Retinal pigment epithelial cell (primary cell): Measurements from ENCODE around the gene LRP1.
A peak's percentile ranks its signal among the peaks of the same experiment; 100 is the strongest.

ENCODE experiments used
- DNase-seq: peaks from one replicate; pipeline ENCODE4 v3.0.0-alpha.2; 2010; ENCODE audit warnings: low read depth
- H3K4me3 ChIP-seq: 2 replicates; pipeline ENCODE4 v1.5.1; 2011; ENCODE audit warnings: mild to moderate bottlenecking, low read length, control low read depth, moderate library complexity
- TF ChIP-seq, protein P1 (sequence below): conservative IDR thresholded peaks from 2 replicates; pipeline ENCODE4 v1.5.1; 2011; ENCODE audit warnings: low read depth, low read length, control low read depth, inconsistent platforms

LRP1 gene

DNA sequence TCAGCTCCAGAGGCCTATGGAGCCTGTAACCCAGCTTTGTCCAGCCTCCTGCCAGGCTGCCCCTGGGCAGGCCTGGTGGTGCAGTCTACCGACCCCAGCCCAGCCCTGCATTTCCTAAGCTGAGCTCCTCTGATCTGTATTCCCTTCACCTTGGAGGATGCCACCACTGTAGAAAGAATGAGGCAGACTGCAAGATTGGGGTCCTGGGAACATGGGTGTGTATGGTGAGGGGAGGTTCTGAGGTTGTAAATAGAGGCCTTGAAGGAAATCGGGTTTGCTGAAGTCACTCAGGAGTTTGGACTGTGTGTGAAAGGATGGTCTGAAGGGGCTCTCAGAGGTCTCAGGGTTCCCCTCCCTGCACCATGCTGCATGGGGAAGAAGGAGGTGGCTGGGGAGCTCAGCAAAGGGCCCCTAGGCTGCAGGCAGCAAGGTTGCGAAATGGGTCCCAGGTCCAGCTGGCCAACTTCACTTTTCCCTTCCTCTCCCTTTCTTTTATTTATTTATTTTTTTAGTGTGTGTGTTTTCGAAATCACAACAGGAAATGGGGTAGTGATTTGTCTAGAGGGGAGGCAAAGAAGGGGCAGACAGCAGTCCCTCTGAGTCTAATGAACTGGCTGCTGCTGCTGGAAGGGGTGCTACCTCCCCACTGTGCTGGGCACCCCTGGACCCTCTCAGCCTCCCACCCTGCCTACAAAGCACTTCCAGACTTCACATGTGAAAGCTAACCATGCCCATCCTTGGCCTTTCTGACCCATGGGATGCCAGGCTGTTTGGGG, 20.4 kb downstream of the LRP1 start:
- TF ChIP-seq, protein P1, sequence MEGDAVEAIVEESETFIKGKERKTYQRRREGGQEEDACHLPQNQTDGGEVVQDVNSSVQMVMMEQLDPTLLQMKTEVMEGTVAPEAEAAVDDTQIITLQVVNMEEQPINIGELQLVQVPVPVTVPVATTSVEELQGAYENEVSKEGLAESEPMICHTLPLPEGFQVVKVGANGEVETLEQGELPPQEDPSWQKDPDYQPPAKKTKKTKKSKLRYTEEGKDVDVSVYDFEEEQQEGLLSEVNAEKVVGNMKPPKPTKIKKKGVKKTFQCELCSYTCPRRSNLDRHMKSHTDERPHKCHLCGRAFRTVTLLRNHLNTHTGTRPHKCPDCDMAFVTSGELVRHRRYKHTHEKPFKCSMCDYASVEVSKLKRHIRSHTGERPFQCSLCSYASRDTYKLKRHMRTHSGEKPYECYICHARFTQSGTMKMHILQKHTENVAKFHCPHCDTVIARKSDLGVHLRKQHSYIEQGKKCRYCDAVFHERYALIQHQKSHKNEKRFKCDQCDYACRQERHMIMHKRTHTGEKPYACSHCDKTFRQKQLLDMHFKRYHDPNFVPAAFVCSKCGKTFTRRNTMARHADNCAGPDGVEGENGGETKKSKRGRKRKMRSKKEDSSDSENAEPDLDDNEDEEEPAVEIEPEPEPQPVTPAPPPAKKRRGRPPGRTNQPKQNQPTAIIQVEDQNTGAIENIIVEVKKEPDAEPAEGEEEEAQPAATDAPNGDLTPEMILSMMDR = no peak
- H3K4me3 ChIP-seq = no peak overlapping the region
- no peak for DNase-seq

DNA sequence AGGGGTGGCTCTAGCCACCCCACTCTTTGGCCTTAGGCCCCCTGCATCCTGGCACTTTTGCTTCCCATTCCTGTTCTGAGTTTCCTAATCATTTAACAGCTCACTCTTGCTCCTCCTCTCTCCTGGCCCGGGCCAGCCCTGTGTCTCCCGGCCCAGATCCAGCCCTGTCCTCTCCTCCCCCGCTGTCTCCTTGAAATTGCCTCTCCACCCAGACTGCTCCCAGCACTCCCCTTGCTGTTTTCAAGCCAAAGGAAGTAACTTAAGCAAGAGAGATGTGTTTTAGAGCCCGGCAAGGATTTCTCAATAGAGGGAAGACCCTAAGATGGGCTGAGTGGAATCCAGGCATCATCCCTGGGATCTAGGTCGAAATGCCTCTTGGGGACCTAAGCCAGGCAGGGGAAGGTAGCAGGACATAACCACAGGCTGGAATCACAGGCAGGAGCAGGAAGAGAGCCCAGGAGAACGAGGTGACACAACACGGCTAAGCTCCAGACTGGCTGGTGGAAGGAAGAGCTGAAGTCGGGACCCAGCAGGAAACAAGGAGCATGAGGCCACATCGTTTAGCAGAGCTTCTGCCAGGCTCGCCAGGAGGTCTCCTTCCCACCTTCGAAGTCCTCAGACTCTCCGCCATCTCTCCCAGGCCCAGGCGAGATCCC, 21.1 kb downstream of the LRP1 start:
- H3K4me3 ChIP-seq = no peak overlapping the region
- TF ChIP-seq, protein P1 = no peak

DNA sequence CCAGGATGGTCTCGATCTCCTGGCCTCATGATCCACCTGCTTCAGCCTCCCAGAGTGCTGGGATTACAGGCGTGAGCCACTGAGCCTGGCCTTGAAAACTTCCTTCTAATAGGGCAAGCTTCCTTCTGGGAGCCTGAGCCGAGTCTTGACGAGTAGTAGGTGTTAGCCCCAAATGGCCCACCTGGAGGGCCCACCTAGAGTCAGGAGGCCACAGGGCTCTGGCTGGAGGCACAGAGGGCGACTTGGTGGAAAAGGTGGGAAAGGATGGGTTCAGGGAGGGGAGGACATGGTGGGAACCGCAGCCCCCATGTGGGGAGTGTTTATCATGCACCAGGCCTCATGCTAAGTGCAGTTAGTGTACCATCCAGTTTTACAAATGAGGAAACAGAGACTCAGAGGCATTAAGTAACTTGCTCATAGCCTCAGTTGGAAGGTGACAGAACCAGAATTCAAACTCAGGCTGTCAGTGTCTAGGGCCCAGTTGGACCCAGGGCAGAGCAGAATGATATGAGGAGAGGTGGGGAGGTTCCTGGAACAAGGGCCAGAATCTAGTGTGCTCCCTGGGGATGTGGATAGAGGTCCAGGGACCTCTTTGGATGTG, 22.2 kb downstream of the LRP1 start:
- no peak for DNase-seq
- no peak overlapping the region for H3K4me3 ChIP-seq
- TF ChIP-seq, protein P1 = no peak

More for the DNA sequence above, 21.1 kb downstream of the LRP1 start:
- DNase-seq = no peak

DNA sequence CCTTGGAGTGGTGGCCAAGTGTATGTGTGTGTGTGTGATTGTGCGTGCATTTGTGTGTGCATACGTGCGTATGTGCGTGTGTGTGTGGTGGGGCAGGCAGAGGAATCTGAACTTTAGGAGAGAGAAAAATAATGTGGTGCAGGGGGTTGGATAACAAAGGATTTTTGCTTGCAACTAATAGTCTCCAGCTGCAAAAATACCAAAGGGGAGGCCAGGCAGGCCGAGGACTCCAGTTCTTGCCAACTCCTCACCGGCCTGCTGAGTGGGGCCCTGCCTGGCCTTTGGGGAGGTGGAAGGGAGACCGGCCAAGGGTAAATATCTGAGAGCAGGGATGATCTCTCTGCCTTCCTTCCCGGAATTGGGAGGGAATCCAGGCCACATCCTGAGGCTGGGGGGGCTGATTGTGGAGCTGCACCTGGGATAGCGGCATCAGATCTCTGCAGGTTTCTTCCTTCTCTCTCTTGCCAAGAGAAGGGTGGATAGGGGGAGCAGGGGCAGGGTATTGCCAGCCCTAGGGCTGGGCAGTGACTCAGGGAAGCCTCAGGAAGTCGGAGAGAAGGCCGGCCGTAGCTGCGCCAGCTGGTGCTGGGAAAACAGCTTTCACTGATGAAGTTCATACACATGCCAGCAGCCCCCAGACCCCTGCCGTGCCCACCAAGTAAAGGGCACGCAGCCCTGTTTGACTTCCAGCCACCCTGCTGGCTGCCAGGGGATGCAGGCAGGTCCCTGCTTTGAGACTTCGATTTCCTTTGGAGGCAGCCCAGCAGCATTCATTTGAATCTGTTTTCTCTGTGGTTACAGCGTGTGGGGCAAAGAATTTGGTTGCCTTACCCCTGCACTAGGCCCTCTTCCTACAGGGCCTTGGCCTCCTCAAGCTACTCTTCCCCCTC, 23.7 kb downstream of the LRP1 start:
- TF ChIP-seq, protein P1 = no peak
- DNase-seq = no peak
- H3K4me3 ChIP-seq = no peak overlapping the region

DNA sequence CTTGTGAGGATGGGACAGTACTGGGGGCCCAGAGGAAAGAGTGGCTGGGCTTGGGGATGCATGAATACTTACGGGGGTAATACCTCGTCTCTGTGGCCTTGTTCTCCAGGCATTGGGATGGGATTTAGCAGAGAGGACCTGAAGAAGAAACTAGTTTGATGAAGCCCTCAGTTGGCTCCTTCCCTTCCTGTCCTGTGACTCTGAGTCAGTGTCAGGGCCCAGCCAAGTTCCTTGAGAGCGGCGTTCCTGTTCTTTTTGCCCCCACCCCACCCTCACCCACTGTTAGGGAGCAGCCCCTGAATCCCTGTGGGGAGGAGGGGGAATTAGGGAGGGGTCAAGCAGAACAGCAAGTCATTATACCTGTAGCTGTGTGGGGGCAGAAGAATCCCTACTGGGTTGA, 24.4 kb downstream of the LRP1 start:
- TF ChIP-seq, protein P1 = no peak
- peak; percentile 58 for DNase-seq
- H3K4me3 ChIP-seq = no peak overlapping the region

DNA sequence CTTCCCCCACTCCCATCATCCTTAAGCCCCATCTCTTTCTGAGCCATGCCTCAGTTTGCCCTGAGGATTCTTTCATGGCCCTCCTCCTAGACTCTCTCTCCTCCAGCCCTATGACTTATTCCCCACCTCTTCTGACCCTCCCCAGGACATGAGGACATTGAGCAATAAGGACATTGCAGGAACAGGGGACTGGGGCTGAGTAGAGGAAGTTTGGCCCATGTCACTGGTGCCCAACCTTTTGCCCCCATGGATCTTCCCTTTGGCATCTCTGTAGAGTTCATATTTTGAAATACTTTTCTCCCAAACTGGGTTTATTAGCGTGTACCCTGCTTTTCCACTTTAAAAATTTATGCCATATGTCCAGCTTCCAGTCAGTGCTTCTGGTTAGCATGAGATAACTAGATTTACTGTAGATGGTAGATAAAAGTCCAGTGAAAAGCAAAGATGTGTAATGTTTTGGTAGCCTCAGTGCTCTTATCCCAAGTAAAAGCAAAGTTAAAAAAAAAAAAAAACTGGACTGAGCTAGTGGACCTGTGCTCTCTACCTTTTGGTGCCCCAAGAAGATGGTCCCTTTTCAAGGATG, 25.2 kb downstream of the LRP1 start:
- TF ChIP-seq, protein P1 = no peak
- no peak overlapping the region for H3K4me3 ChIP-seq
- DNase-seq = no peak
